ENCODE results near the gene ISG20.

Gene ISG20

DNA sequence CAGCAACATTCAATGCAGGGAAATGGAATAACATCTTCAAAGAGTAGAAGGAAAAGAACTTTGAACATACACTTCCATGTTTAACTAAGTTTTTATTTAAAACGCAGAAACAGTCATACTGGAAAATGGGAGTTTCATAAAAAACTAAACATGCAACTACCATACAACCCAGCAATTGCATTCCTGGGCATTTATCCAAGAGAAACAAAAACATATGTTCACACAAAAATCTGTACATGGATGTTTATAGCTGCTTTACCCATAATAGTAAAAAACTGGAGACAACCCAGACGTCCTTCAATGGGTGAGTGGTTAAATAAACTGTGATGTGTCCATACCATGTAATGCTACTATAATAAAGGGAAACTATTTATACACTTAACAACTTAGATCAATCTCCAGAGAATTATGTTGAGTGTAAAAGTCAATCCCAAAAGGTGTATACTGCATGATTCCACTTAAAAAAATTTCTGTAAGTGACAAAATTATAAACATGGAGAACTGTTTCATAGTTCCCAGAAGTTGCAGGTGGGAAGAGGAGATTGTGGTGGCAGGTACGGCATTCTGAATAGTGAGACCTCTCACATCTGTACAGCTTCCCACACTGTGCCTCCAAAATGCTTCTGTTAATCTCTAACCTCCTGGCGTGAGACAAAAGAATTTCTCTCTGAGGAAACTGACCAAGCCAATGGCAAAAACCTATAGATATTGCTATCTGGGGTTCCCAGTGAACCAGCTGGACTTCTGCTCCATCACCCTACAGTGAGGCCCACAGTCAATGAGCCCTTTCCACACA lies 23.1 kb downstream of the ISG20 start:
- DNase-seq: no peak
- in situ Hi-C loops (cut with MboI; ENCODE audit: low pct_unique_long_range_greater_than_20kb, low sequenced_read_pairs): loop anchor here (10.0 kb wide), 1 partner anchor 63 kb away; no protein-coding TSS in a partner anchor

- in situ Hi-C loops (cut with MboI; ENCODE audit: low pct_unique_long_range_greater_than_20kb, low sequenced_read_pairs): loop anchor here (10.0 kb wide), 1 partner anchor 62 kb away; no protein-coding TSS in a partner anchor
- no peak for DNase-seq
Measured at GRCh38 chr15:88663141-88663621, 24.4 kb downstream of the ISG20 start.

DNA sequence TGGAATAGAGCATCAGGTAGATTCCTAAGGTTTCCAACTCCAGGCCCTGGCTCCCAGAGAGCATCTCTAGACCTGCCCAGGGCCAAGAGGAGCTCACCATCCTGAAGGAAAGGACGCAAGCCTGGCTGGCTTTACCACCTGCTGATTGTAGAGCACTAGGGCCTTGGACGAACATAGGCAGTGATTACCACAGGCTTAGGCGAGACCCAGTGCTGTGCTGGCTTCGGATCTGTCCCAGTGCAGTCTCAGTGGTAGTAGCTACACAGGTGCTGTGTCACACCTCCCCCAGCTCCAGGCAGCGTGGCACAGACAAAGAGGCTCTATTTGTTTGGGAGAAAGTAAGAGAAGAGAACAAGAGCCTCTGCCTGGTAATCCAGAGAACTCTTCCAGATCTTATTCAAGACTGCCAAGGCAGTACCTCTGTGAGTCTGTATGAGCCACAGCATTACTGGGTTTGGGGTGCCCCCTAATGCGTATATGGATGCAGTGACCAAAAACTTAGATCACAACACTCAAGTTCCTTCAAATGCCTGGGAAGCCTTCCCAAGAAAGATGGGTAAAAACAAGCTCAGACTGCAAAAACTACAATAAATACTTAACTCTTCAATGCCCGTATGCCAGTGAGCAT lies 25.4 kb downstream of the ISG20 start:
- peak; percentile 51 for DNase-seq
- in situ Hi-C loops (cut with MboI; ENCODE audit: low pct_unique_long_range_greater_than_20kb, low sequenced_read_pairs): loop anchor here (10.0 kb wide), 1 partner anchor 61 kb away; no protein-coding TSS in a partner anchor

GRCh38 chr15:88674661-88675060 lies 35.8 kb downstream of the ISG20 start:
- in situ Hi-C loops (cut with MboI; ENCODE audit: low pct_unique_long_range_greater_than_20kb, low sequenced_read_pairs): no loop called here

DNA sequence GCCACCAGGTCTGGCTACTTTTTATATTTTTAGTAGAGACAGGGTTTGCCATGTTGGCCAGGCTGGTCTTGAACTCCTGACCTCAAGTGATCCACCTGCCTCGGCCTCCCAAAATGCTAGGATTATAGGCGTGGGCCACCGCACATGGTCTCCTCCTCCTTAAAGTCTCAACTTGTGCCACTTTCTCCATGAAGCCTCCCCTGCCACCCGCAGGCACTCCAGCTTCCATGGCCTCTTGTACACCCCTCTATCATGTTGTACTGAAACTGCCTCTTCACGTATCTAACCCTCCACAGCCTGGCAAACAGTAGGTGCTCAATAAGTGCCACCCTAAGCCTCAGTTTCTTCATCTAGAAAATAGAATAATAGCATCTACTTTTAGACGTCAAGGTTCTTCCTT lies 39.9 kb downstream of the ISG20 start:
- in situ Hi-C loops (cut with MboI; ENCODE audit: low pct_unique_long_range_greater_than_20kb, low sequenced_read_pairs): no loop called here
- no peak for DNase-seq

More at GRCh38 chr15:88674661-88675060, 35.8 kb downstream of the ISG20 start:
- no peak for DNase-seq

DNA sequence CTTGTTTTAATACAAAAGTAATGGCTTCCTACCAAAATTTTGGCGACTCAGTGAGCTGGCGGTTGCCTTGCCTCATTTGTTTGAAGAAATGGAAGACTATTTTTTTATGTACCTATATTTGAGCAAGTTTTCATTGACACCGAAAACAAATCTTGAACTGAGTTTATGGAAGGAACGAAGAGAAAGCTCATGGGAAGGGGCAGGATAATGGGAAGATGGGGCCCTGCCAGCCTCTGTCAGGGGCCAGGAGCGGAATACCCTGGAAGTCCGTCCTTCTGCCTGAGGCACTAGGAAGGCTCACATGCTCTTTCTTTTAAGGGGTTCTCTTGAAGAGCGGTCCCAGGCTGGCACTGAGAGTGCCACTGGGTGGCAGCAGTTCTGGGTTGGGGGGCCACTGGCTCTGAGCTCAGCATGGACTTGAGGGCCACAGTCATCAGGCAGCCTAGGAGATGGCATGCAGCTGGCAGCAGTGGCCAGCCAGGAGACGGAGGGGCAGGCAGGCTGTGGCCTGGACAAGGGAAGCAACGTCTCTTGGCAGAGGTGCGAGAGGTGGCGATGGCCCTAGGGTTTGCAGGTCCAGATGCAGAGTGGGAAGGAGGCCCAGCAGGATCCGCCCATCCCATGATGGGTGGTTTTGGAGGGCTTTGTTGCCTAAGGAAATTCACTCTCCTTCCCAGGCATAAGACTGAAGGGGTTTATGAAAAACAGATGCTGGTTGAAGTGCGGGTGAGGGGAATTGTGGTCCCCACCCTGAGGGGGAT lies 41.6 kb downstream of the ISG20 start:
- DNase-seq: no peak
- in situ Hi-C loops (cut with MboI; ENCODE audit: low pct_unique_long_range_greater_than_20kb, low sequenced_read_pairs): no loop called here

DNA sequence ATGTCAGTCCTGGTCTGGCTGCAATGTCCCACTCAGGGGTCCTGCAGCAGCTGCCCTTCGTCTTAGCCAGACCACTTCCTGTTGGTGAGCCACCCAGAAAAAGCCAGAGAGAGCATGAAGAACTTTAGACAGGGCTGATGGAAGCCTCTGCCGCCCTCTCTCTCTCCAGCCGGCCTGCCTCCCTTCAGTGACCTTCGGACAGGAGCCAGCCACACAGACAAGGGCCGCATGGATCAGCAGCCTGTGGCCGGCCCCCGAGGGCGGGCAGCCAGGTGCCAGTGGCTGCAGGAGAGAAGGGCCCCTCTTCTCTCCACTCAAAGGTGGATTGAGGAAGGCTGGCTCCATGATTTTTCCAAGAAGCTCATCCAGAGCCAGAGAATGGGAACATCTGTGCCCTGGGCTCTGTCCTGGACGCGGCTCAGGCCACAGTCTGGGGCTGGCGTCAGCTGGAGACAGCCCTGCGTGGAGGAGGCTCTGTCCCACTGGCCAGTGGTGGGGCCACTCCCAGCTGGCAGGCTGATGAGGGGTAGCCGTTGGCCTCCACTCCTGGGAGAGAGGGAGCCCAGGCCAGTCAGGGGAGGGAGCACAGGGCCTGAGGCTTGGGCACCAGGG lies 42.9 kb downstream of the ISG20 start:
- DNase-seq: no peak
- in situ Hi-C loops (cut with MboI; ENCODE audit: low pct_unique_long_range_greater_than_20kb, low sequenced_read_pairs): no loop called here

DNA sequence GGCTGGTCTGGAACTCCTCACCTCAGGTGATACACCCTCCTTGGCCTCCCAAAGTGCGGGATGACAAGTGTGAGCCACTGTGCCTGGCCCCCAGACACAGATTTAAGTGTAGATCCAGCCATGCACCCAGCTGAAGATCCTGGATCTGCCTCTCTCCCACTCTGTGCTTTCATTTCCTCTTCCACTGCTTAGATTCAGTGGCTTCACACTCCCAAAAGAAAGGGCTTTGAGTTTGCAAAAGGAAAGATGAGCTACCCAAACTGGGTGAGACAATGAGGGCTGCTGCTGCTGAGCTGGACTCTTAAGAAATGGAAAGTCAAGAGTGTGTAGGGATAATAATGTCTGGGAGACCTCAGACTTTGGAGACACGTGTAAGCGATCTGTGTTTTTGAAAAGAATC lies 45.5 kb downstream of the ISG20 start:
- in situ Hi-C loops (cut with MboI; ENCODE audit: low pct_unique_long_range_greater_than_20kb, low sequenced_read_pairs): no loop called here
- DNase-seq: no peak

DNA sequence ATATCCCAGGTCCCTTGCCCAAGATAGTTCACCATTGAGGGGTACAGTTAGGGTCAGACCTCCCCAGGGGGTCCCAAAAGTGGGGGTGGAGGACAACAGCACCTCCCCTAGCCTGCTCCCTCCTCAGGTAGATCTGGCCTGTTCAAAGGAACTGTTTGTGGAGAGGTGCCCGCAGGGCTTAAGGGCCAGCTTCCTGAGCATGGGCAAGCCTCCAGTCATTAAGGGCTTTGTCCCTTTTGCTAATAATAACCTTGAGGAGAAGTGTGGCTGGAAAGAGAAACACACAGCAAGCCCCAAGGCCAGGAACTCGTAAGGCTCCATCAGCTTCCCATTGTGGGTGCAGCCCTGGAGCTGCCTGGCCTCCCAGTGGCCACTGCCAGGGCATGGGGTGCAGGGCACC lies 47.4 kb downstream of the ISG20 start:
- in situ Hi-C loops (cut with MboI; ENCODE audit: low pct_unique_long_range_greater_than_20kb, low sequenced_read_pairs): no loop called here
- no peak for DNase-seq

DNA sequence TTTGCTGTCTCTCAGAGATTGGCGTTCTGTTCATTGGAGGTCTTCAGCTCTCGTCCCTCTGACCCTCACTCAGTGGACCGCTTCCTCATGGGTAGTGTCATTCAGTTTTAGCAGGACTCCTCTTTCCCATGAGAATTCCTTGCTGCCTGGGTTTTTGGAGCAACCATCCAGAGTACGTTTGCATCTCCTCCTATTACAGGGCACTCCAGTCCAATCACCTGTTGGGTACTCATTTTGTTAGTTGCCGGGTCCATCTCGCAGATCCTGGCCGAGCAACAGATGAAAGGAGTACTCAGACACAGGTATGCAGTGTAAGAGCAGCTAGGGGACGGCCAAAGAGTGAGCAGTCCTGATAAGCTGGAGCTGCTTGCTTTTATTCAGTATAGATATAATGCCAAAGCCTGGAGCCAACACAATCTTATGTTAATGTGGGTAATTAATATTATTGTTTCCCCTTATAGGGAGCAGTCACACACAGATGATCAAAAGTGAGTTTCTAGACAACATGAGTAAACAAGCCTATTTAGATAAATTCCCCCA lies 49.6 kb downstream of the ISG20 start:
- in situ Hi-C loops (cut with MboI; ENCODE audit: low pct_unique_long_range_greater_than_20kb, low sequenced_read_pairs): no loop called here
- DNase-seq: no peak

- DNase-seq: no peak
- in situ Hi-C loops (cut with MboI; ENCODE audit: low pct_unique_long_range_greater_than_20kb, low sequenced_read_pairs): no loop called here
Measured at GRCh38 chr15:88690331-88690730, 51.5 kb downstream of the ISG20 start.

DNA sequence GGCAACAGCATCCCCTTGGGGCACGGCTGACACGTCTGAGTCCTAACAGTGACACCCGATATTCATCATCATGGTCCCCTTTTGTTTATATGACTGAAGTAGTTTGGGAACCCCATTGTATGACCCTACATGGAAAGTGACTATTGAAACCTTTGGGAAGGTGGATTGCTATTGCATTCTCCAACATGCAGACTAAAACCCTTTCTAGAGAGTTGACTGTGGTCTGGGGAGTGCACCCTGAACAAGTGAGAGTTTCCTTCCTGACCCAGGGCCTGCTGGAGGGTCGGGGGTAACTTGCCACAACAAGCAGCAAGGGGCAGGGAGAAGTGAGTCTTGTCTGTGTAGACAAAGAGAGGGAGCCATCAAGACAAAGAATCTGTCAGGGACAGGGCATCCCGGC lies 54.4 kb downstream of the ISG20 start:
- DNase-seq: no peak
- in situ Hi-C loops (cut with MboI; ENCODE audit: low pct_unique_long_range_greater_than_20kb, low sequenced_read_pairs): no loop called here

GRCh38 chr15:88695101-88695500 lies 56.3 kb downstream of the ISG20 start:
- in situ Hi-C loops (cut with MboI; ENCODE audit: low pct_unique_long_range_greater_than_20kb, low sequenced_read_pairs): no loop called here
- no peak for DNase-seq

DNA sequence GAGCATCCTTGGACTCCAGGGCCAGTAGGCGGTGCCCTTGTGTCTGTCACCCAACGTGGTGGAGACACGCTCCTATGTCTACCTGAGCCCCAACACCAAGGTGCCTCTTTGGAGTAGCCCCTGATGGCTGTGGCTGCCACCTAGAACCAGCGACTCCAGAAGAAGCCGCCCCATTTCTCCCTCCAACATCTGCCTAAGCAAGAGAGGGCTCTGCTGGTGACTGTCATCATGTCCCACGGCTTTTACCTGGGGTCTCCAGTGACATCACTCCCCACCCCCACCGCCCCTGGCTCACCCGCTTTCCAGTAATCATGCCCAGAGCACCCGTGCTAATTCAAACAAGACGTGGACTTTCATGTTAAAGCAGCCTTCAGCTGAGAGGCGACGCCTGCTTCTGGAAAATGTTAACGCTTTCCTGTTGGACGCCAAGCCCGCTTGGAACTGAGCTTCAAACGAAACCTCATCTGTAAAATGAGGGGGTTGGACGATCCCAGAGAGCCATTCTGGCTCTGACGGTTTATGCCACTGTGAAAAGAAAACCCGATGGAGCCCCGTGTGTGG lies 57.0 kb downstream of the ISG20 start:
- in situ Hi-C loops (cut with MboI; ENCODE audit: low pct_unique_long_range_greater_than_20kb, low sequenced_read_pairs): no loop called here

DNA sequence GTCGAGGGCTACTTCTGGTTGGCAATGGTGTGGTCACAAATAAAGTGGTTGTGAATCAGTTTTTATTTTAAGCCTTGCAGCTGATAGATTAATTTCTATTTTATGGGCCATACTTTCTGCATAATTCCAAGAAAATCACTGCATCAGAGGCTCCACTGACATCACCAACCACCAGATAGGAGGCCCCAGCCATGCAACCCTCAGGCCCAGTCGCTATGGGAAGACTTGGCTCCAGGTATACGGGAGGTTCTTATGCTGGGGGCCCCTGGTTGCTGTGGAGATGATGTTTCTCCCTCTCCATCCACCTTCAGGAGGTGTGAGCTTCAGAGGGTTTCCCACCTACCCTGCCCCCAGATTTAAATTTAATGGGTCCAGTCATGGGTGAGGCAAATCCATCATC lies 57.4 kb downstream of the ISG20 start:
- no peak for DNase-seq
- in situ Hi-C loops (cut with MboI; ENCODE audit: low pct_unique_long_range_greater_than_20kb, low sequenced_read_pairs): no loop called here

More for the DNA sequence above, 57.0 kb downstream of the ISG20 start:
- DNase-seq: no peak

- in situ Hi-C loops (cut with MboI; ENCODE audit: low pct_unique_long_range_greater_than_20kb, low sequenced_read_pairs): no loop called here
- no peak for DNase-seq
Measured at GRCh38 chr15:88697276-88697675, 58.5 kb downstream of the ISG20 start.

DNA sequence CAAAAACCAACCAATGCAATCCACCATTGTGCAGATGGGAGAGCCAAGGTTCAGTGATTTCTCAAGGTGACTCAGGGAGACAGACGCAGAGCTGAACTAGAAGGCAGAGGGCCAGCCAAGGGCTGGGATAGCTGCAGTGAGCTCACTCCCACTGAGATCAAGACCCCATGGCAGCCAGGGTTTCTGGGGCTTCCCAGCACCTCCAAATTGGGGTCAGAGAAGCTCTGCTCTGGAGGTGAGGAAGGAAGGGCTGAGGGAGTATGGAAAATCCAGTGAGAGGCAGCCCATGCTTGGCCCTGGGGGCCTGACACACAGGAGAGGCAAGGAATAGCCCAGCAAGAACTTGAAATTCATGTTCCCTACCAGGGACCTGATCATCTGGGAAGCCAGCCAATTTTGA lies 61.0 kb downstream of the ISG20 start:
- in situ Hi-C loops (cut with MboI; ENCODE audit: low pct_unique_long_range_greater_than_20kb, low sequenced_read_pairs): no loop called here
- no peak for DNase-seq

GRCh38 chr15:88700716-88701115 lies 61.9 kb downstream of the ISG20 start:
- DNase-seq: no peak
- in situ Hi-C loops (cut with MboI; ENCODE audit: low pct_unique_long_range_greater_than_20kb, low sequenced_read_pairs): no loop called here

- DNase-seq: peak; percentile 59
- in situ Hi-C loops (cut with MboI; ENCODE audit: low pct_unique_long_range_greater_than_20kb, low sequenced_read_pairs): no loop called here
Measured at GRCh38 chr15:88701561-88702095, 62.8 kb downstream of the ISG20 start.

Measured in KBM-7 (cell line).